ENCODE data around the gene LMF1.
"Not testable (repeated sequence)": the region's sequence is repeated elsewhere in the genome, so short reads cannot be mapped to it uniquely, and the experiment has no call there.

The LMF1 gene

DNA sequence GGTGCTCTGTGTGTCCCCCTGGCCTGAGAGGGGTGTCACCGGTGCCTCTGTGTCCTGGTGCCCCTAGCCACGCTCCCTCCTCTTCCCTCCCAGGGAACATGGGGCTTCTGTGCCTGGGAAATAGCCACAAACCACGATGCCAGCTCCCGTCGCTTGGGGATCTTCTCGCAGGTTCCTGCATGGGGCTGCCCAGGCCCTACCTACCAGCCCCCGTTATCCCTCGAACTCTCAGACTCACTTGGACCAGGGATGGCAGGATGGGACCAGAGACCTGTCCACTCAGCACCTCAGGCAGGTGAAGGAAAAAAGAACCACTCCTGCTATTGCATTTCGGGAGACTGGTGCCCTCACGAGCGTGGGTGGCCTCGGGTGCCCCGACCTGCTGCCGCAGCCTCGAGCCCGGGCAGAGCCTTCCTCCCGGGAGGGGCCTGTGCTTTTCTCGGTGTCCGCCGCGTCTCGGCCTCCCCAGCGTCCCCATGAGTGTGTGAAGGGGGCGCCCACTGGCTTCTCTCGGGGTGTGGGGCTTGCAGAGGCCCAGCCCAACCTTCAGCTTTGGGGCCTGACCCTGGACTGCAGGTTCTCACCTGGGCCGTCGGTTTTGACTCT lies 129.2 kb downstream of the LMF1 start:
- H3K4me3 ChIP-seq (ENCODE audit: low read depth, low read length), result no peak overlapping the region
- TF ChIP-seq, protein P1, sequence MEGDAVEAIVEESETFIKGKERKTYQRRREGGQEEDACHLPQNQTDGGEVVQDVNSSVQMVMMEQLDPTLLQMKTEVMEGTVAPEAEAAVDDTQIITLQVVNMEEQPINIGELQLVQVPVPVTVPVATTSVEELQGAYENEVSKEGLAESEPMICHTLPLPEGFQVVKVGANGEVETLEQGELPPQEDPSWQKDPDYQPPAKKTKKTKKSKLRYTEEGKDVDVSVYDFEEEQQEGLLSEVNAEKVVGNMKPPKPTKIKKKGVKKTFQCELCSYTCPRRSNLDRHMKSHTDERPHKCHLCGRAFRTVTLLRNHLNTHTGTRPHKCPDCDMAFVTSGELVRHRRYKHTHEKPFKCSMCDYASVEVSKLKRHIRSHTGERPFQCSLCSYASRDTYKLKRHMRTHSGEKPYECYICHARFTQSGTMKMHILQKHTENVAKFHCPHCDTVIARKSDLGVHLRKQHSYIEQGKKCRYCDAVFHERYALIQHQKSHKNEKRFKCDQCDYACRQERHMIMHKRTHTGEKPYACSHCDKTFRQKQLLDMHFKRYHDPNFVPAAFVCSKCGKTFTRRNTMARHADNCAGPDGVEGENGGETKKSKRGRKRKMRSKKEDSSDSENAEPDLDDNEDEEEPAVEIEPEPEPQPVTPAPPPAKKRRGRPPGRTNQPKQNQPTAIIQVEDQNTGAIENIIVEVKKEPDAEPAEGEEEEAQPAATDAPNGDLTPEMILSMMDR (IDR thresholded peaks at IDR 0.05; ENCODE audit: control insufficient read depth, extremely low read depth, insufficient read depth), result no peak
- DNase-seq (ENCODE audit: low read depth), result no peak

DNA sequence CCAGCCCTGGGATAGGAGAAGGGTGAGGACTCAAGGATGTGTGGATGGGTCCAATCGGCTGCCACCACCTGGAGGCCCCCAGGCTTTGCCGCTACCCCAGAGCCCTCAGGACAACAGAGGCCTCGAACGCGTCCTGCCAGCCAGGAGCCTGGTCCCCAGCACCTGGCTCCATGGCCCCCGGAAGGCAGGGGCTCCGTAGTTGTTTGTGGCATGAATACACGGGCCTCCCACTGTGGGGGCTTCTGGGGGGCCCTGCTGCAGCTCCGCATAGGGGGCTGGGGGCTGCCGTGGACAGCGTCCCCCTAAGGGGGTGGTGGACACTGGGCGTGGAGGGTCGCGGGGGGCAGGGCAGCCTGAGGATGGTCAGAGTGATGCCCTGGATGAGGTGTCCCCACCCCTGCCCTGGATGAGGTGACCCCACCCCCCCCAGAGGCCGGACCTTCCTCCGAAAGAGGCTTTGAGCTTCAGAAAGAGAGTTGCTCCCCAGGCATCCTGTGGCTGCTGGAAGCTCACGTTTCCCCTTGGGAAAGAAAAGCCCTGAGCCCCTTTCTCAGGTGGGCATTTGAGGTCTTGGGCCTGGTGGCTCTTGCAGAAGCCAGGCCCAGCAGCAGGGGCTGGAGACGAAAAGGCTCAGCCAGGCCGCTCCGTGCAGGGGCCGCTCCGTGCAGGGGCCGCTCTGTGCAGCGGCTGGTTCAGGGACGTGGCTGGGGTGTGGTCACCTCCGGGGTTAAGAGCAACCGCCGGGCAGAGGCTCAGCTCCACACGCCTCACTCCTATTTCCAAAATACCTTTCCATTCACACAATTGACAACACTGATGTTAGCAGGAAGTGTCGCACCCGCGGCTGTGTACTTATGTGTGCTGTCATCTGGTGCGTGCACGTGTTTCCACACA lies 130.0 kb downstream of the LMF1 start:
- no peak overlapping the region for H3K4me3 ChIP-seq (ENCODE audit: low read depth, low read length)
- no peak for DNase-seq (ENCODE audit: low read depth)
- TF ChIP-seq, protein P1 (IDR thresholded peaks at IDR 0.05; ENCODE audit: control insufficient read depth, extremely low read depth, insufficient read depth), result no peak

DNA sequence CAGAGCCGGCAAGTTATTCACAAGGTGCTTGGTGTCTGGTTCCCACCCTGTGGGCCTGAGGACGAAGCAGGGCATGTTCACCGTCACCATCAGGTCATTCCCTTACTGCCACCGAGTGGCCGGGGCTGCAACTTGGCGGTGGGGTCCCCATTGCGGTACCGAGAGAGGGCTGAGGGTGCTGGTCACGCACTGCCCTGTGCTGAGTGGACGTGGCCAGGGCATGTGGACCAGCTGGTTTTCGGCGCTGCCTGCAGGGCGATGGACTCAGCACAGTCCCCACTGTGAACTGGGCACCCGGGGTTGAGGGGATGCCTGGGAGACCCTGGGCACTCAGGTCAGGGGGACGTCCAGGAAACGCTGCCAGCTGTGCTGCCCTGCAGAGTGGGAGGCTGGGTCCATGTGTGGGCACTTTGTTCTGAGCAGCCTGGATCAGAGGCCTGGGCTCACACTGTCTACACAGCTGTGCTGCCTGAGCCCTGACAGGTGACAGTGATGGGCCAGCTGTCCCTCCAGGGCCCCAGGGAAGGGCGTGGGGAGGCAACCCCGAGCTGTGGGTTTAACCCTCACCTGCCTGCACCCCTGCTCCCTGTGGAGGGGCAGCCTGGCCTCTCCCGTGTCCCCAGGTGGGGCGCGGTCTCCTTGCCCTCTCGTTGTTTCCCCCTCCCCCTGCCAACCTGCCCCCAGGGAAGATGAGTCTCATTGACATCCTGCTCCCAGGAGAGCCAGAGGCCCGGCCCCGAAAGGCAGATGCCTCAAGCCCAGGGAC lies 131.0 kb downstream of the LMF1 start:
- no peak overlapping the region for H3K4me3 ChIP-seq (ENCODE audit: low read depth, low read length)
- no peak for DNase-seq (ENCODE audit: low read depth)
- TF ChIP-seq, protein P1 (IDR thresholded peaks at IDR 0.05; ENCODE audit: control insufficient read depth, extremely low read depth, insufficient read depth), result no peak

DNA sequence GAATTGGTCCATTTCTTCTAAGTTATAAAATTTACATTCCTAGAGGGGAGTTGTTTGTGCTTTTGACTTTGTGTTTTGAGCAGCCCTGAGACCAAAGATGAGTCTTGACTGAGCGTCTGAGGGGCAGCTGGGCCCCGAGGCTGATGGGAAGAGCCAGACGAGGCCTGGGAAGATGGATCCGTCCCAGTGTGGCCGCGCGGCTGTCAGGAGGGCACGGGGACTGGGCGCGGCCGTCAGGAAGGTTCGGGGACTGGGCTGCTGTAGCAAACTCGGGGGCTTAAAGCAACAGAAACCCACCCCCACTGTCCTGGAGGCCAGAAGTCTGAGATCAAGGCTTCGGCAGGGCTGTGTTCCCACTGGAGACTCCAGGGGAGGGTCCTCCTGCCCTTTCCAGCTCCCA lies 132.0 kb downstream of the LMF1 start:
- DNase-seq (ENCODE audit: low read depth), result no peak
- H3K4me3 ChIP-seq (ENCODE audit: low read depth, low read length), result no peak overlapping the region

DNA sequence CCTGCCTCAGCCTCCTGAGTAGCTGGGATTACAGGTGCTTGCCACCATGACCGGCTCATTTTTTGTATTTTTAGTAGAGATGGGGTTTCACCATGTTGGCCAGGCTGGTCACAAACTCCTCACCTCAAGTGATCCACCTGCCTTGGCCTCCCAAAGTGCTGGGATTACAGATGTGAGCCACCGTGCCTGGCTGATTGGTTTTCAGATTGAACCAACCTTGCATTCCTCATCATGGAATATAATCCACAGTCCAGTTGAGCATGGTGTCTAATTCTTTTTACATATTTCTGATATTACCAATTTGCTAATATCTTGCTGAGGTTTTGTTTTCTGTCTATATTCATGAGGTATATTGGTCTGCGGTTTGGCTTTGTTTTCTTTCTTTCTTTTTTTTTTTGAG lies 134.0 kb downstream of the LMF1 start:
- DNase-seq (ENCODE audit: low read depth); H3K4me3 ChIP-seq (ENCODE audit: low read depth, low read length): not testable (repeated sequence)

More for the DNA sequence above, 132.0 kb downstream of the LMF1 start:
- TF ChIP-seq, protein P1 (IDR thresholded peaks at IDR 0.05; ENCODE audit: control insufficient read depth, extremely low read depth, insufficient read depth), result no peak

DNA sequence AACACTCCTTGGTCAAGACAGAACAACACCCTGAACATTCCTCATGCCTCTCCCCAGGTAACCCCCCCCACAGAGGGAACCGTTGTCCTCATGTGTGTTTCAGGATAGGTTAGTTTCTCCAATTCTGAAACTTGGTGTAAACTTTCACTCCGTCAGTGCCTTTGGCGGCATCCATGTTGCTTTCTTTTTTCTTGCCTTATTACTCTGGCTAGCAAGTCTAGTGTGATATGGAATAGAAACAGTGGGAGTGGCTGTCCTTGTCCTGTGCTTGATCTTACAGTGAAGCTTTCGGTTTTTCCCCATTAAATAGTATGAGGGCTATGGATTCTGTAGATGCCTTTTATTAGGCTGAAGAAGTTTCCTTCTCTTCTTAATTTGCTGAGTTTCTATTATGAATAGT lies 134.6 kb downstream of the LMF1 start:
- no peak overlapping the region for H3K4me3 ChIP-seq (ENCODE audit: low read depth, low read length)
- no peak for DNase-seq (ENCODE audit: low read depth)
- TF ChIP-seq, protein P1 (IDR thresholded peaks at IDR 0.05; ENCODE audit: control insufficient read depth, extremely low read depth, insufficient read depth), result no peak

DNA sequence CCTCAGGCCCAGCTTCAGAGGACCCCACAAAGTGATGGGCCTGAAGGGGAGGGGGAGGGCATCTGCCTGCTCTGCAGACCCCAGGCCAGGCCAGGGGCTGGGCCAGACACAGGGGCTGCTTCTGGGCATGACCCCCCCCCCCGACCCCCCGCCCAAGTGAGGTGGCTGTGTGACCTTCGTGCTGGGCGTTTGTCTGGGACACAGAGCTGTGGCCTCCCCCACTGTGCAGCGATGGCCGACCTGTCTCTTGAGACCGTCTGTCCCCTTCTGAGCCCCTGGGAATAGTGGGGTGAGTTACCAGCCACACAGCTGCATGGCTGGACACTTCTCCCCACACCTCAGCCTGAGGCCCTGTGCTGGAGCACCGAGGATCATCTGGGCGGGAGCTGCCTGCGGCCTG lies 135.4 kb downstream of the LMF1 start:
- no peak overlapping the region for H3K4me3 ChIP-seq (ENCODE audit: low read depth, low read length)
- TF ChIP-seq, protein P1 (IDR thresholded peaks at IDR 0.05; ENCODE audit: control insufficient read depth, extremely low read depth, insufficient read depth), result no peak
- no peak for DNase-seq (ENCODE audit: low read depth)

Data from LNCaP clone FGC (cell line).